GM19099 (cell line): Measurements from ENCODE around the gene PITPNM3.

Experiments used
- POLR2A ChIP-seq: IDR thresholded peaks from 3 replicates; pipeline ENCODE4 v1.6.1; 2011; ENCODE audit warnings: low read depth; ENCODE audit not compliant: insufficient read length; ENCODE audit errors: extremely low read depth

PITPNM3 gene

DNA sequence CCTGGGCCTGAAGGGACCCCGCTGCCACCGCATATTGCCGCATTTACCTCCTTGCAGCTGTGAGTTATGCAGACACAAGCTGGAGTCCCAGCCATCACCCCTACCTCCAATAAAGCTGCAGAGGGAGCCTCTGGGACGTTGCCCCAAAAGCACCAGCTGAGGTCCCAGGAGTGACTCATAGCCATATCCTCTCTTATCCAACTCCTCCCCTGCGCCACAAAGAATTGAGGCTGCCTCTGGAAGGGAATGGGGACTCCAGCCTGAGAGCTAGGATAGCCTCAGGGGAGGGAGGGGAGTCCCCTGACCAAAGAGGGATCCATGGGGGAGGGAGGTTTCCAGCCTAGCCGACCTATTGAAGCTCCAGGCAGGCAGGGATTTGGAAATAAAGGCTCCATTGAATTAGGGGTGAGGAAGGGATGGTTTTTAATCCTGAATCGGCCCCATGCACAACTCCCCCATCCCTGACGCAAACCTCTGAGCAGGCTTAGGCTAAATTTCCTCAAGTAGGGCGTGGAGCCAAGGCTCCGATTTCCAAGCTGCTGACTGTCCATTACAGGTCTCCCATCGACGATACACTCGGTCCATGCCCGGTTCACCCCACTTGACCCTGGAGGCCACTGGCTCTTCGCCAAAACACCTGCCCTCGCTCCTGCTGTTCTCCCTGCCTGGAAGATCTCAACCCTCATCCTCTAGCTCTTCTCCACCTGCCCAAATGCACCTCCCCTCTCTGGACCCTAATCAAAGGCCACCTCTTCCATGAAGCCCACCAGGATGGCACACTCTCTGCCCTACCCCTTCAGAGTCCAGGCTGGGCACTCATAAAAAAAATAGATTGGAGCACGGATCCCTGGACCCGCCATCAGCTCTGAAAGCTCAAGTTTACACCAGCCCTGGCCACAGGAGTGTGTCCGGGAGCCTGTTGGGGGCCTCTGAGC is 84.6 kb downstream of the PITPNM3 start:
- TF ChIP-seq POLR2A = no peak

DNA sequence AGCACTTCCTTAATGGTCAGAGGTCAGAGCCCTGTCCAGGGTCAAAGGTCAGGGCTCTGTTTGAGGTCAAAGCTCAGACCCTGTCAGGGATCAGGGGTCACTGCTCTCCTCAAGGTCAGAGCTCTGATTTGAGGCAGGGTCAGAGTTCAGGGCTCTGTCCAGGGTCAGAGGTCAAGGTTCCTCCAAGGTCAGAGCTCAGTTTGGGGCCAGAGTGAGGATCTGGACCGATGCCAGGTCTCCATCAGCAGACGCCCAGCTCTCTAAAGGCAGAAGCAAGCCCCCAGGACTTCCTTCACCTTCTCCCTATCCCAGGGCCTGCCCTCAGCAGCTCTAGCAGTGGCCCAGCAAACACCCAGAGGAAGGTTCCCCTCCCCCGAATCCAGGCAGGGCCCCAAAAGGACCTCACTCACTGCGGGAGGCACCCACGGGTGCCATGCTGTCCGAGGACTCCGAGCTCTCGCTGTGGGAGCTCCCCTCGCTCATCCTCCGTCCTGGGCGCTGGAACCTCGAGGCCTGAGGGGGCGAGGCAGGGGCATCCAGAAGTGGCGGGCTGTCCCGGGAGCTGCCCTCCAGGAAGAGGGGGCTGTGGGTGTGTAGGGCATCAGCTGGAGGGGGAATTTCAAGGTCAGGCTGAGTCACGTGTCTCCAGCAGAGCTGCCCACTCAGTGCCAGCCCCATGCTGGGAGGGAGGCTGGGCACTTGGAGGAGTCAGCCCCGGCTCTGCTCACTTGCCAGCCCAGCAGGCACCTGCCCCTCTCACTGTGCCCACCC is 85.4 kb downstream of the PITPNM3 start:
- no peak for TF ChIP-seq POLR2A

DNA sequence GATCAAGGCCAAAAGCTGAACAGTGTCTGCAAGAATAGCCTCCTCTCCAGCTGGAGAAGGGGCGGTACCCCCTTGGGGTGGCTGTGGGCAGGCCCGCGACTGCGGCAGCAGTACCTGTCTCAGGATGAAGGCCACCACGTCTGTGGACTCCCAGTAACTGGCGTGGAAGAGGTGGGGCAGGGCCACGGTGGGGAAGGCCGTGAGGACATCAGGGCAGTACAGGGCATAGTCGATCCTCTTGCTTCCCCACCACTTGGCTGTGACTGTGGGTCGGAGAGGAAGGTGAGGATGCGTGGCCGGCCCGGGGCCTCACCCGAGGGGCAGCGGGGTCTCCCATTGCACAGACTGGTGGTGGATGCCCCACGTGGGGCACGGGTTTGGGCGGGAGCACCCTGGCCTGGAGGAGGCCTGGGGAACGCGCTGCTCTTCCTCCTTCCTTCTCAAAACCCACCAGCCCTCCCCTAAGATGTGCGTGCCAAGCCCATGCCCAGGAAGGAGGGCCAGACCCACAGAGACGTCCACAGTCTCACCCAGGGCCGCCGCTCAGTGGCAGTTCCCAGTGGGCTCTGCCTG is 86.1 kb downstream of the PITPNM3 start:
- no peak for TF ChIP-seq POLR2A

DNA sequence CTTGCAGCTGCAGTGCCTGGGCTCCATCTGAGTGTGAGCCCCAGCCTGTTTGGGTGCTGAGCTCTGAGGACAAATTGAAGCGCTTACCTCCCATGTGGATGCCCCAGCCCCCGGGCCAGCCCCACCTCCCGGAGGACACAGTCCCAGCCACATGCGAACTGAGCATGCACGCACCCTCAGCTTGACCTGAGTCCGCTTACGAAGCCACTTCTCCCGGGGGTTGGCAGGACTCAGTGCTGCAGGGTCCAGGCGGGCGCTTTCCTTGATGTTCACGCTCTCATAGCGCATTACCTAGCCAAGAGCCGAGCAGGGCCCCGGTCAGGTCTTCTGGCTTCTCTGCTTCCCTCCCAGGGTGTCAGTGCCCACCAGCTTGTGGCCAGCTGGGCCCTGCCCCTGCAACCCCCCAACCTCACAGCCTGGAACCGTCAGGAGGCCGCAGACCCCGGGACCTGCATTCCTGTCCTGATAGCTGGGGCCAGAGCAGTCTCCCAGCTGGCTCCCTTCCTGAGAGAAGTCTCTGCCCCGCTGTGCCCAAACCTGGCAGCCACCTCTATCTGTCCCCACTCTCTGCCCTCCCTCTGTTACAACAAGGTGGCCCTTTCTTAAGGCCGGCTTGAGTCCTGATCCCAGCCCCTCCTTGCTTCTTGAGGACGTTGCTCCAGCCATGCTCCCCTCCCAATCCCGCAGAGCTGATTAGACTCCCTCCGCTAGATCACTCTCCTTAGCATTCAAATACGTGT is 88.1 kb downstream of the PITPNM3 start:
- no peak for TF ChIP-seq POLR2A

DNA sequence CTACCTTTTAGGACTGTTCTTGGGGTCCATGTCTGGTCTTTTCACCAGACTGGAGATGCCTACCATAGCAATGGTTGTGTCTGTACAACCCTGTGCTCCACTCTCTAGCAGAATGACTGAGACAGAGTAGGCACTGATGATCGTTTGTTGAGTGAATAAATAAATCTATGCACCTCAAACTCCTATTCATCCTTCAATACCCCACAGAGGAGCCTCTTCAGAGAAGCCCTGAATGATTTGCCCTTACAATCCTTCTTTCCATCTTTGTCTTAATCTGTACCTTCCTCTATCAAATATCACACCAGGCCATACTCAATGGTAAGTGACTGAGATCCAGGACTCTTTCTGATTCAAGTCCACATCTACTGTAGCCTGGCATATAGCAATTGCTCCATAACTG is 88.8 kb downstream of the PITPNM3 start:
- TF ChIP-seq POLR2A = no peak

DNA sequence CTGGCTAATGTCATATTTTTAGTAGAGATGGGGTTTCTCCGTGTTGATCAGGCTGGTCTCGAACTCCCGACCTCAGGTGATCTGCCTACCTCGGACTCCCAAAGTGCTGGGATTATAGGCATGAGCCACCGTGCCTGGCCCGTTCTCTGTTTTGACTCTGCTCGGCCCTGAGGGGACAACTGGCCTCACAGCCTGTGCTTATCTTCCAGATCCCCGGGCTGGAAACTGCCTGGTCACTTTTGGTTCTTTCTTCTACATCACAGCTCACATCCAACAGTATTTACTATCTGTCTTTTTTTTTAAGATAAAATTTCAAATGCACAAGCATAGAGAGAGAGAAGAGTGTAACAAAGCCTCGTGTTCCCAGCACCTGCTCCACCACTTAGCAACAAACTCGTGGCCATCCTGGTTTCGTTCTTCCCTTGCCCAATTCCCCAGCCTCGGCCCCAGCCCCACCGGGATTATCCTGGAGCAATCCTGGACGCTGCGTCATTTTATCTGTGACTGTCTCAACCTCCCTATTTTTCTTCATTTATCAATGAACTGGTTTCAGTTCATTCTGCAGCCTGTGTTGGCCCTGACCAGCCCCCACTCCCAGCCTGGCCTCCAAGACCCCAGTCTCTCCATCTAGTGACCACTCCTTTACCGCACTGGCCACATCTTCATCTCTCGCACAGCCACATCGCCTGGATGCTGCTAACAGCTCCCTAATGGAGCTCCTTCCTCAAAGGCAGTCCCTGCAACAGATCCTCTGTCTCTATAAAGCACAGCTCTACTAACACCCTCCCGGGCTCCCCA is 91.0 kb downstream of the PITPNM3 start:
- no peak for TF ChIP-seq POLR2A

DNA sequence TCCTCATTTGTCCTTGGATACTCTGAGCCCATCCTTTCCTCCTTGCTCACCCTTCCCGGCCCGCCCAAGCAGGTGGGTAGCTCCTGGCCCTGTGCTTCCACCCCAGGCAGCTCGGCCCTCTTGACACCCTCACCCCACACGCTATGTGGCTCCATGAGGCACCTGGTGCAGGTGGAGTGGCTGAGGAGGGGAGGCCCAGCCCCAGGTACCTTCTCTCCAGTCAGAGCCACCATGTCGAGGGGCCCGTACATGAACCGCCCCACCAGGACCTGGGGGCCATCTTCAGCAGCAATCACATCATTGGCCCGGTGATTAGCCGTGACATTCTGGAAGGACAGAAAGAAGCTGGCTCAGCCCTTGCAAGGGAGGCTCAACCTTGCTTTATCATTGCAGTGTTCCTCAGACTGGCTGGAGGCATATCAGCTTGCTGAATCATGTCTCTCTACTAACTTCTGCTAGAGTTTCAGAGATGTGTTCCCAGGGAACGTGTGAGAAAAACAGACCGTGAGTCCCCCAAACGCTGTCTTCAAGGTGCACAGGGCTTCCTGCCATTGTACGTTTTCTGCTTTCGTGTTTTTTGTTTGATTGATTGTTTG is 91.8 kb downstream of the PITPNM3 start:
- no peak for TF ChIP-seq POLR2A

DNA sequence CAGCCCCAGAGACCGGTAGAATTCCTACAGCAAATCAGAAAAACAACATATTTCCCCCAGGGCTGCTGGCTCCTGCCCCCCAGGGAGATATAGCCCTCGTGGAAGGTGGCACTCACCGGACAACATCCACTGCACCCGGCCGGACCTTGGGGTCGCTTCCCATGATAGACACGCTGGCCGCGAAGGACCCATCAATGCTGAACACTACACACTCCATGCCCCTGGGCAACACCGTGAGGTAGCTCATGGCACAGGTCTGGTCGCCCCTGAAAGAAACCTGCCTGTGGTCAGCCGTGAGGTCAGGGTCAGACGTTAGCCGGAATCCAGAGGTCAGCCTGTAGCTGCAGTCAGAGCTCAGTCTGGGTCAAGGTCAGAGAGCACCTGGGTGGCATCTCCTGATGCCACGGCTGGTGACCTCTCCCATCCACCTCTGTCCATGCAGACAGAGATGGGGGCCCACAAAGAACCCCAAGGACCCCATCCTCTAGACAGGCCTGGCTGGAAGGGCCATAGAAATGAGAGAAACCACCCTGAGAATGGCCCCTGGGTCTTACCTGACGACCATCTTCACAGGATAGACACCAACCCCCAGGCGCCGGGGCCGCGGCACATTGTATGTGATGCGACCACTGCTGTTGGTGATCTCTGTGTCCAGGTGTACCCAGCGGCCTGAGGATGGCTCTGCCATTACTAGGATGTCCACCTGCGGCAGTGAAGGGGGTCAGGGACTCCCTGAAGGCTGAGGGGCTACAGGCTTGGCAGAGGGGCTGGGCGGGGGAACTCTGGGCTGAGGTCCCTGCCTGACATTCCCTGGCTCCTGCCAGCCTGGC is 92.5 kb downstream of the PITPNM3 start:
- TF ChIP-seq POLR2A = no peak

DNA sequence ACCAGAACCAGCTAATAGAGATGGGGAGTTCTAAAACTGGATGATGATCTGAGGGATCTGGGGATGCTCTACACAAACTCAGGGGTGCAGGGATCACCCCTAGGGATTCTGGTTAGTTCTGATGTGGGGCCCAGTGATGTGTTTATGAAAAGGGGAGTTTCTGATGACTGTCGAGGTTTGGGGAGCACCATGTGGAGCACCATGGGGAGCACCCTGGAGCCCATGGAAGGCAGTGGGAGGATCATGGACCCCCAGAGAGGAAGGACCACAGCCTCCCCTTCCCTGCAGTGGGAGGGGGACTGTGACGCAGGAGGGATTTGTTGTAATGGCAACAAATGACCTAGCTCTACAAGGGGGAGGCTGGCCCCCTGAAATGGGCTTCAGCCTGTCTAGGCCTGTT is 93.7 kb downstream of the PITPNM3 start:
- TF ChIP-seq POLR2A = no peak

DNA sequence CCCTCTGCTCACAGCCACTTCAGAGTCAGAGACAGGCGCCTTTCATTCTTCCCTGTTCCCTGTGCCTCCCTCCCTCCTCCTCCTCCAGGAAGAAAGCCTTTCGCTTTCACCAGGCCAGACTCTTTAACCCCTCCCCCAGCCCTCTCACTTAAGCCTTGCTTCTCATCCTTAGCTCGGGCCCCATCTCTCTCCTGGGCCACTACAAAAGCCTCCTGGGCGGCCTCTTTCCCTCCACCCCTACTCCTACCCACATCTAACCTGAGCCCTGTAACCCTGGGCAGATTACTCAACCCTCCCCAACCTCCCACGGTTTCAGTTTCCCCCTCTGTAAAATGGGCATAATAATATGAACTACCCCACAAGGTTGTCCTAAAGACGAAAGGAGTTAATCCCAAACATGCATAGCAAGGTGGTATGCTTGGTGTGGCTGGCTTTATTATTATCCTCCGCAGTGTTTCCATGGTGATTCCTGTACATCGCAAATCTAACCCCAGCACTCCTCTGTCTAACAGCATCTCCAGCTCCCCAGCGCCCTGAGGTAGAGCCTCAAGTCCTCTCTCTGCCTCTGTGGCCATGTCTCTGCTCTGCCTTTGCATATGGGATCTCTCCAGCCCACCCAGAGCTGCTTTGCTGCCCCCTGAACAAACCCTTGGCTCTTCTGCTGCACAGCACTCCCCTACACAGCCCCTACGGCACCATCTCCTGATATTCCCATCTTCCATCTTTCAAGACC is 94.4 kb downstream of the PITPNM3 start:
- no peak for TF ChIP-seq POLR2A

DNA sequence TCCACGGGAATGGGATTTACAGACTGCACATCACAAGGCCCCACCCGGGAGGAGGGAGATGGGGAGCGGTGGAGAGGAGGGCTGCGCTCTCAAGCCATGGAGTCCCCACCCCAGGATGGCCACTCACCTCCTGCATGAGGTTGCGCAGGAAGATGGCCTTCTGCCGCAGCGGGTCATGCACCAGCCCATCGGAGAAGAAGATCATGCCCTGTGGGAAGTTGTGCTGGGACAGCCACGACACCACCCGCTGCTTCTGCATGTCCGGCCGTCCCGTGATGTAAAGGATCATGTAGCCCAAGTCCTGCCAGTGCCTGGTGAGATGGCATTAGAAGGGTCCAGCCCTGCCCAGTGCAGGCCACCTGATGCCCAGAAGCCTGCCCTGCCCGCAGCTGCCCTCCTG is 95.1 kb downstream of the PITPNM3 start:
- TF ChIP-seq POLR2A = no peak

DNA sequence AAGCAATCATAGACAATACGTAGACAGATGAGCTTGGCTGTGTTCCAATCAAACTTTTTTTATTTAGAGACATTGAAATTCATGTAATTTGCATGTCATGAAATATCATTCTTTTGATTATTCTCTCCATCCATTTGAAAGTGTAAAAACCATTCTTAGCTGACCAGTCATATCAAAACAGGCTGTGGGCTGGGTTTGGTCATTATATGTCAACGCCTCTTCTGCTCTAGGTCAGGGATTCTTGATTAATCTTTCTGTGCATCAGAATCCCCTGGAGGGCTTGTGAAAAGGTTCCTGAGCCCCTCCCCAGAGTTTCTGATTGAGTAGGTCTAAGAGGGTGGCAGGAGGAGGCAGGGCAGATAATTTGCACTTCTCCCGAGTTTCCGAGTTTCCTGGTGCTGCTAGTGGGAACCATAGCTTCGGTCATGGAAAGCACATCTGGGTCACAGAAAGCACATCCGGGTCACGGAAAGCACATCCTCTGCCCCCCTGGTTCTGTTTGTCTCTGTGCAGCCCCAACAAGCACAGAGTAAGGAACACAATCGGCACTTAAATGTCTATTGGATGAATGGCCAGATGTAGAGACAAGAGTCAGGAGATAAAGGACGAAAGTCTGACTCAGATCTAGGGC is 95.7 kb downstream of the PITPNM3 start:
- TF ChIP-seq POLR2A = no peak
